ENCODE results near the gene SPDYE9. TPM values are rescaled to one million over a fixed set of nuclear protein-coding genes. Genes with fewer than 3 reads are reported as not detected.
"Not testable (repeated sequence)": the region's sequence is repeated elsewhere in the genome, so short reads cannot be mapped to it uniquely, and the experiment has no call there.

Gene SPDYE9, protein sequence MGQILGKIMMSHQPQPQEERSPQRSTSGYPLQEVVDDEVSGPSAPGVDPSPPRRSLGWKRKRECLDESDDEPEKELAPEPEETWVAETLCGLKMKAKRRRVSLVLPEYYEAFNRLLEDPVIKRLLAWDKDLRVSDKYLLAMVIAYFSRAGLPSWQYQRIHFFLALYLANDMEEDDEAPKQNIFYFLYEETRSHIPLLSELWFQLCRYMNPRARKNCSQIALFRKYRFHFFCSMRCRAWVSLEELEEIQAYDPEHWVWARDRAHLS
- not detected for total RNA-seq

DNA sequence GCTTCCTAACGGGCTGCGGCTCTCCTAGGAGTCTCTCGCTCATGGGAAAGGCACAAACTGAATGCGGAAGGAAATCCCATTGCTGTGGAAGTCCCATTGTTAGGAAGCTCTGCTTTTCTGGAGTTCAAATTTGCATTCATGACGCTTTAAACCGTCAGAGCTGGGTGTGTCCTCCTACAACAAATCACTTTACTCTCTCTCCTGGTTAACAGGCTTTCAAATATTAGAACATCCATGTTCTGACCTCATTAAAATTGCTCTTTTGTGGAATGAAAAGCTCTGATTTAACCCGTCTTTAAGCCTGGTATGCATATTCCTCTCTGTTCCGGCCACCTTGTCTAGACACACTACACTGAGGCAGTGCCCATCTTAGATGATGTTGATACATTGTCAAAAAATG, at the start of gene SPDYE9:
TSS of gene SPDYE9 (minus strand) at position 101 of the 400 bp plus-strand sequence. CDS start 1,800 bp downstream, outside the sequence.
- POLR2A ChIA-PET; H3K4me1 Mint-ChIP-seq; H3K27me3 Mint-ChIP-seq; intact Hi-C loops (cut with DNase I, micrococcal nuclease); H3K36me3 Mint-ChIP-seq (ENCODE audit: low read depth); ATAC-seq; H3K9me3 Mint-ChIP-seq (ENCODE audit: low read depth); H3K4me3 Mint-ChIP-seq; H3K27ac Mint-ChIP-seq; CTCF ChIA-PET; DNase-seq: not testable (repeated sequence)

DNA sequence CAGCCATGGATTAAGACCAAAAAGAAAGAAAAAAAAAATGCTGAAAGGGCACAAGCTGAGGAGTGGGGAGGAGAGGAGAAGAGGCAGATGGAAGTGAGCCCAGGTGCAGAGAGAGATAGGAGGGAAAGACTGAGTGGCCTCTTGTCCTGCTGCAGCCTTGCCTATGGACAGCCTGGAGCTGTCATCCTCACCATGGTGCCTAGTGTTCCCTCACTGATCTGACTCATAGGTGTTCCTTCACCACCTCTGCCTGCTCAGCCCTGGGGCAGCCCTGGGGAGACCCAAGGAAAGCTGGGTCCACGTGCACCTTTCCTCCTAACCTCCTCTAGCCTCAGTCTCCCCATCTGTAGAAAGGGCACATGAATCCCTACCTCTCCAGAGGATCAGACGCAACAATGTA, 49.0 kb upstream of the SPDYE9 start:
- H3K9me3 Mint-ChIP-seq (ENCODE audit: low read depth); CTCF ChIA-PET; ATAC-seq; H3K4me1 Mint-ChIP-seq; DNase-seq; H3K4me3 Mint-ChIP-seq; POLR2A ChIA-PET; intact Hi-C loops (cut with DNase I, micrococcal nuclease); H3K36me3 Mint-ChIP-seq (ENCODE audit: low read depth); H3K27me3 Mint-ChIP-seq; H3K27ac Mint-ChIP-seq: not testable (repeated sequence)

DNA sequence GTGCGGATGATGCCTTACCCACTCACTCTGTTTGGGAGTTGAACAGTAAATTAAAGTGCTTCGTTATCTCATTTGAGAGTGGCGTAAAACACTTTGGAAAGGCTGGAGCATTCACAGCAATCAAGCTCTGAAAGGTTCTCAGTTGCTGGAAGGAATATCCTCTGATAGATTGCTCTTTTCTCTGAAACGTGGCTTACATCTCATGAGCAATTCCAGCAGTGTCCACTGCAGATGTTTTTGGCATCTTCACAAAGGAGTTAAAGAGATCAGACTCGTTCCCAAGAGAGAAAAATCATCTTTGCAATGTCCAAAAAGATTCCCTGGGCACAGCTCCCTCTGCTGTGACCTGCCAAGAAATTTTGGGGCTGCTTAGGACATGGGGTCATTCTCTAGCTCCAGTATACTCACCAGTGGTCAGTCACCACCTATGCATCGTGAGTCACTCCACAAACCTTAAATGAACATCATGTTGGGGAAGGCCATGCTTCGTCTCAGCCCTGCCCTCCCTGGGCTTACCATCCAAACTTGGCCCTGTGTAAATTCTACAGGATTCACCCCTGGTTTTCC, 46.9 kb upstream of the SPDYE9 start:
- H3K27me3 Mint-ChIP-seq; intact Hi-C loops (cut with DNase I, micrococcal nuclease); H3K4me1 Mint-ChIP-seq; POLR2A ChIA-PET; CTCF ChIA-PET; DNase-seq; H3K9me3 Mint-ChIP-seq (ENCODE audit: low read depth); ATAC-seq; H3K27ac Mint-ChIP-seq; H3K4me3 Mint-ChIP-seq; H3K36me3 Mint-ChIP-seq (ENCODE audit: low read depth): not testable (repeated sequence)

DNA sequence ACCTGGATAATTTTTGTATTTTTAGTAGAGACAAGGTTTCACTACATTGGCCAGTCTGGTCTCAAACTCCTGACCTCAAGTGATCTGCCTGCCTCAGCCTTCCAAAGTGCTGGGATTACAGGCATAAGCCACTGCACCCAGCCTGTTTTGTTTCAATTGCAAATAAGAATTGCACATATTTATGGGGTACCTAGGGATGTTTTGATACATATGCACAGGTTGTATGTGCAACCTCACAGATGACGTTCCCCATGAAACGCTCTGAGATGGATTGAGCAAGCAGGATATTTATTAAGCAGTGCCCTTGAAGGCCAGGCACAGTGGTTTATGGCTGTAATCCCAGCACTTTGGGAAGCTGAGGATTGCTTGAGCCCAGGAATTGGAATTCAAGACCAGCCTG, 44.8 kb upstream of the SPDYE9 start:
- POLR2A ChIA-PET; H3K9me3 Mint-ChIP-seq (ENCODE audit: low read depth); H3K27me3 Mint-ChIP-seq; DNase-seq; ATAC-seq; H3K4me3 Mint-ChIP-seq; H3K27ac Mint-ChIP-seq; CTCF ChIA-PET; H3K4me1 Mint-ChIP-seq; H3K36me3 Mint-ChIP-seq (ENCODE audit: low read depth); intact Hi-C loops (cut with DNase I, micrococcal nuclease): not testable (repeated sequence)

DNA sequence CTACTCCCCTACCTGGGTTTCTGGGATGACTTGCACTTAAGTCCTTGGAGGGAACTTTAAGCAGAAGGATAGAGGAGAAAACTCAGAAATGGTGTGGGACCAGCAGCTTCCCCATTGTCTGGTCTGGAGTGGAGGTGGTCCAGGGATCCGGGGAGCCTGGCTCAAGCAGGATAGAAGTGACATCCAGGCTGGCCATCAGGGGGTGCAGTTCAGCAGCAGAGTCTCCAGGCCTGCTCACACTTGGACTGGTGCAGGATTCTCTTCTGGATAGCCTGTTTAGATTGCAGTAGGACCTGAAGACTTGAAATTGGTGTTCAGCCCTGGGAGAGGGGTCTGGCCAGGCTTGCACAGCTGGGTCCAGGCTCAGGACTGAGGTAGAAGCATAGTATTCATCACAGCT, 38.3 kb upstream of the SPDYE9 start:
- POLR2A ChIA-PET; H3K27ac Mint-ChIP-seq; H3K27me3 Mint-ChIP-seq; H3K36me3 Mint-ChIP-seq (ENCODE audit: low read depth); DNase-seq; intact Hi-C loops (cut with DNase I, micrococcal nuclease); H3K4me1 Mint-ChIP-seq; H3K9me3 Mint-ChIP-seq (ENCODE audit: low read depth); H3K4me3 Mint-ChIP-seq; CTCF ChIA-PET: not testable (repeated sequence)
- ATAC-seq: peak; percentile 47

DNA sequence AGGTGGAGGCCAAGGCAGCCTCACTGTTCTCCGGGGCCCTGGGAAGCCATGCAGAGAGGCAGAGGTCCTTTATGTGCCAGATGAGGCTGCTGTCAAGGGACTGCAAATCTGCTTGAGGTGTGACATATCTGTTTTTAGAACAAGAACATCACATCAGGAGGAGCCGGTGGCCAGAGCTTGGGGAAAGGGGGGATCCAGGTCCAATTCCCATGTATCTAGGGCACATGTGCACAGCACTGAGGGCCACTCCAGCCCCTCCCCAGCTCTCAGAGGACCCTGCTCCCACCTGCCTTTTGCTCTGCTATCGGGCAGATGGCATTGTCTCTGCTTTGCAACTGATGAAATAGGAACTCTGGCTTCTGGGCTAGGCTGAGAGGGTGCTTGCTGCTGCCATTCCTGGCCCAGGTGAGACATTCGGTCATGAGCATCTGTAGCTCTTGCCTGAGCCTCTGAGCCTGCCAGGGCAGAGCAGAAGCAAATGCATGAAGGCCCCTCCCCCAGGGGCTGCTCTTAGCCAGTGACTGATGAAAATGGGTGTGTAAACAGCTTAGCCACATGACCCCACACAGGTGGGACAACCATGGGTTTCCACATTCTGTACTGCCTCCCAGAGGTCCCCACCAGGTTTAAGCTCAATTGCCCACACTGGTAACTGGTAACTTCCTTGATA, 37.1 kb upstream of the SPDYE9 start:
- ATAC-seq: peak; percentile 17
- H3K4me1 Mint-ChIP-seq; H3K9me3 Mint-ChIP-seq (ENCODE audit: low read depth); H3K27me3 Mint-ChIP-seq; H3K36me3 Mint-ChIP-seq (ENCODE audit: low read depth); CTCF ChIA-PET; H3K27ac Mint-ChIP-seq; DNase-seq; H3K4me3 Mint-ChIP-seq; POLR2A ChIA-PET; intact Hi-C loops (cut with DNase I, micrococcal nuclease): not testable (repeated sequence)

DNA sequence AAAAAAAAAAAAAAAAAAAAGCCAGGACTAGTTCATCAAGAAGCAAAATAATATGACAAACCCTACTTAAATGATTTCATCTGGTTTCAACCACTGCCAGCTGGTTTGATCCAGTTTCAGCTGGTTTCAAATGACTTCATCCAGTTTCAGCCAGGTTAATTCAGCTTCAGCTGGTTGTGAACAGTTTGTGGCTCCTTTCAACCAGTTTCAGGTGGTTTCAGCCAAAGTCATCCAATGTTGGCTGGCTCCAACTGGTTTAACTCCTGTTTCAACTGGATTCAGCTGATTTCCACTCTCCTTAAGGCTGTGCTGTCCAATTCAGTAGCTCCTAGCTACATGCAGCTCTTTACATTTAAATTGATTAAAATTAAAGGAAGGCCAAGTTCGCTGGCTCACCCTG, 32.3 kb upstream of the SPDYE9 start:
- H3K9me3 Mint-ChIP-seq (ENCODE audit: low read depth); intact Hi-C loops (cut with DNase I, micrococcal nuclease); POLR2A ChIA-PET; H3K36me3 Mint-ChIP-seq (ENCODE audit: low read depth); CTCF ChIA-PET; H3K4me3 Mint-ChIP-seq; H3K27me3 Mint-ChIP-seq; H3K4me1 Mint-ChIP-seq; DNase-seq; H3K27ac Mint-ChIP-seq: not testable (repeated sequence)
- ATAC-seq: peak; percentile 71

DNA sequence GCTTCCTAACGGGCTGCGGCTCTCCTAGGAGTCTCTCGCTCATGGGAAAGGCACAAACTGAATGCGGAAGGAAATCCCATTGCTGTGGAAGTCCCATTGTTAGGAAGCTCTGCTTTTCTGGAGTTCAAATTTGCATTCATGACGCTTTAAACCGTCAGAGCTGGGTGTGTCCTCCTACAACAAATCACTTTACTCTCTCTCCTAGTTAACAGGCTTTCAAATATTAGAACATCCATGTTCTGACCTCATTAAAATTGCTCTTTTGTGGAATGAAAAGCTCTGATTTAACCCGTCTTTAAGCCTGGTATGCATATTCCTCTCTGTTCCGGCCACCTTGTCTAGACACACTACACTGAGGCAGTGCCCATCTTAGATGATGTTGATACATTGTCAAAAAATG, 28.0 kb downstream of the SPDYE9 start, which contains the start of gene SPDYE11:
TSS of gene SPDYE11 (minus strand) at position 101 of the 400 bp plus-strand sequence. CDS start 1,800 bp downstream, outside the sequence.
- H3K9me3 Mint-ChIP-seq (ENCODE audit: low read depth); ATAC-seq; H3K4me3 Mint-ChIP-seq; POLR2A ChIA-PET; H3K27ac Mint-ChIP-seq; CTCF ChIA-PET; DNase-seq; H3K27me3 Mint-ChIP-seq; intact Hi-C loops (cut with DNase I, micrococcal nuclease); H3K4me1 Mint-ChIP-seq; H3K36me3 Mint-ChIP-seq (ENCODE audit: low read depth): not testable (repeated sequence)

DNA sequence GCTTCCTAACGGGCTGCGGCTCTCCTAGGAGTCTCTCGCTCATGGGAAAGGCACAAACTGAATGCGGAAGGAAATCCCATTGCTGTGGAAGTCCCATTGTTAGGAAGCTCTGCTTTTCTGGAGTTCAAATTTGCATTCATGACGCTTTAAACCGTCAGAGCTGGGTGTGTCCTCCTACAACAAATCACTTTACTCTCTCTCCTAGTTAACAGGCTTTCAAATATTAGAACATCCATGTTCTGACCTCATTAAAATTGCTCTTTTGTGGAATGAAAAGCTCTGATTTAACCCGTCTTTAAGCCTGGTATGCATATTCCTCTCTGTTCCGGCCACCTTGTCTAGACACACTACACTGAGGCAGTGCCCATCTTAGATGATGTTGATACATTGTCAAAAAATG, 56.2 kb downstream of the SPDYE9 start, which contains the start of gene SPDYE8:
TSS of gene SPDYE8 (minus strand) at position 101 of the 400 bp plus-strand sequence. CDS start 1,800 bp downstream, outside the sequence.
- H3K4me1 Mint-ChIP-seq; DNase-seq; CTCF ChIA-PET; POLR2A ChIA-PET; H3K27me3 Mint-ChIP-seq; H3K27ac Mint-ChIP-seq; H3K4me3 Mint-ChIP-seq; ATAC-seq; intact Hi-C loops (cut with DNase I, micrococcal nuclease); H3K9me3 Mint-ChIP-seq (ENCODE audit: low read depth); H3K36me3 Mint-ChIP-seq (ENCODE audit: low read depth): not testable (repeated sequence)

Other genes starting within 250 kb of the SPDYE9 start
- 10 to 100 TPM; 62.2 to 67.4 TPM for gene POM121, start 160.9 kb downstream of the SPDYE9 start, total RNA-seq
- gene TRIM74, start 116.6 kb downstream of the SPDYE9 start, total RNA-seq: under 1 TPM; 0.40 to 0.66 TPM
- gene SPDYE8, start 56.3 kb downstream of the SPDYE9 start, total RNA-seq: not detected
- not detected for gene SPDYE11, start 28.1 kb downstream of the SPDYE9 start, total RNA-seq
- gene NSUN5, start 222.8 kb upstream of the SPDYE9 start, total RNA-seq: 10 to 100 TPM; 50.6 to 68.6 TPM
- gene TRIM50, start 242.0 kb upstream of the SPDYE9 start, total RNA-seq: not detected
- not detected for gene FKBP6, start 242.1 kb upstream of the SPDYE9 start, total RNA-seq